Right lobe of liver (tissue), 6 donors: ENCODE data around the gene USF3. TPM values are rescaled to one million over a fixed set of nuclear protein-coding genes. Genes with fewer than 3 reads are reported as not detected.
A peak's percentile ranks its signal among the peaks of the same experiment; 100 is the strongest.

Source experiments
- ATAC-seq, 4 donors: fragments of 200-7000 bp; cut with Tn5 transposase; one replicate each; pipeline ENCODE4 v1.9.1; 2020; ENCODE audit warnings: mild to moderate bottlenecking in 4 of 4, moderate library complexity in 4 of 4
- DNase-seq, 3 donors: peaks; one replicate each; pipeline ENCODE4 v3.0.0-alpha.2; 2020
- H3K27ac ChIP-seq, 3 donors: fragments of 200-600 bp; one replicate each; pipeline ENCODE4 v1.8.0; 2022
- H3K27me3 ChIP-seq, 2 donors: fragments of 200-600 bp; one replicate each; pipeline ENCODE4 v1.8.0; 2022
- H3K36me3 ChIP-seq, 4 donors: fragments of 200-600 bp; sonication (generic) in 1 of 4; one replicate each; pipeline versions ENCODE4 v1.5.1 to v1.8.0; 2017 to 2022; ENCODE audit warnings: control low read depth in 1 of 4
- H3K4me1 ChIP-seq, 4 donors: fragments of 200-600 bp; sonication (generic) in 1 of 4; one replicate each; pipeline versions ENCODE4 v1.5.1 to v1.8.0; 2017 to 2022; ENCODE audit warnings: control low read depth in 1 of 4
- H3K4me3 ChIP-seq, 3 donors: fragments of 200-600 bp; one replicate each; pipeline ENCODE4 v1.8.0; 2022
- H3K9me3 ChIP-seq, 4 donors: fragments of 200-600 bp; sonication (generic) in 1 of 4; one replicate each; pipeline versions ENCODE4 v1.5.1 to v1.8.0; 2017 to 2022; ENCODE audit warnings: control low read depth in 1 of 4
- CTCF ChIP-seq, 4 donors: fragments of 200-600 bp in 3 of 4; fragments of 450-650 bp in 1 of 4; IDR thresholded peaks; one replicate each; pipeline versions ENCODE4 v1.5.1 to v1.8.0; 2016 to 2022; ENCODE audit warnings: antibody characterized with exemption in 4 of 4, mild to moderate bottlenecking in 2 of 4
- POLR2A ChIP-seq: fragments of 450-650 bp; IDR thresholded peaks from one replicate; pipeline ENCODE4 v1.6.1; 2017; ENCODE audit warnings: antibody characterized with exemption, mild to moderate bottlenecking
- WGBS: methylation state at CpG from one replicate; pipeline ENCODE4 v1.1.6; 2018; ENCODE audit warnings: low coverage, low lambda C conversion rate; ENCODE audit not compliant: insufficient coverage; ENCODE audit errors: missing lambda C conversion rate; 5-methylcytosine and 5-hydroxymethylcytosine counted together
- intact Hi-C, 2 donors: fragments of 100-400 bp; cut with DNase I; formaldehyde crosslinking; loops; one replicate each; pipeline versions ENCODE4 v1.11.2 to v1.14.1; 2022
- total RNA-seq, 6 experiments: library from RNA; depleted of rRNA in 2 of 6; stranded (reverse); fragments of >200 nt in 2 of 6; fragmentation: NEBNext Ultra II Directional in 3 of 6; extraction: Animal tissue kit (Norgen Biotek cat#: 25700) in 3 of 6; gene quantifications; one replicate each; pipeline versions ENCODE4 v1.1.0 to v1.2.4, GENCODE V29; 2016 to 2023
- donor health status: DM: no; HTN: yes; CAD: no.
- donor health status: DM: no; HTN: no; CAD: no.
- donor health status: DM: no; HTN: no; CAD: no.
- donor health status: DM: no; HTN: yes; CAD: no.
- donor health status: DM: no; HTN: yes; CAD: no.

The USF3 gene
- total RNA-seq, 6 experiments from 2014 or later, result 12.1 to 20.3 (median 17.6) TPM

GRCh38 chr3:113628316-113628715, 68.1 kb downstream of the USF3 start:
- WGBS, result 80% methylated on average over 1 of the region's 2 CpGs
- intact Hi-C loops, result no loop called here
- TF ChIP-seq CTCF (IDR thresholded peaks at IDR 0.05) (no peak), POLR2A (no peak)

GRCh38 chr3:113626503-113627371, 69.7 kb downstream of the USF3 start:
- TF ChIP-seq POLR2A (no peak), CTCF (IDR thresholded peaks at IDR 0.05) (peak; percentile 85 to 96 (median 88))
- peak; percentile 98 to 99 (median 98) for ATAC-seq
- peak; percentile 48 to 75 (median 66) for DNase-seq
- intact Hi-C loops, result no loop called here
- Histone ChIP-seq H3K4me1 (peaks cover 0 to 8% (median 0%) of the 10 kb centered on the region in 4 donors), H3K9me3 (no peaks in the 10 kb centered on the region), H3K27ac (peak overlapping the region in 1 of 3 donors; percentile 57), H3K27me3 (no peaks in the 10 kb centered on the region), H3K4me3 (peak overlapping the region in 1 of 3 donors; percentile 13), H3K36me3 (no peaks in the 10 kb centered on the region)
- WGBS, result 23% methylated on average over 10 of the region's 10 CpGs

More at GRCh38 chr3:113628316-113628715, 68.1 kb downstream of the USF3 start:
- no peaks in the 10 kb centered on the region for H3K9me3 ChIP-seq
- no peak overlapping the region for H3K27ac ChIP-seq
- H3K4me3 ChIP-seq, result no peak overlapping the region
- peaks cover 0 to 8% (median 0%) of the 10 kb centered on the region in 4 donors for H3K4me1 ChIP-seq
- H3K36me3 ChIP-seq, result no peaks in the 10 kb centered on the region
- no peak for ATAC-seq
- no peaks in the 10 kb centered on the region for H3K27me3 ChIP-seq
- DNase-seq, result no peak

GRCh38 chr3:113625834-113626233, 70.6 kb downstream of the USF3 start:
- WGBS, result 54% methylated on average over 10 of the region's 12 CpGs

GRCh38 chr3:113623811-113624210, 72.6 kb downstream of the USF3 start:
- TF ChIP-seq POLR2A, result no peak
- no peak for TF ChIP-seq CTCF (IDR thresholded peaks at IDR 0.05)
- intact Hi-C loops, result no loop called here
- Histone ChIP-seq H3K27ac (no peak overlapping the region), H3K4me3 (no peak overlapping the region), H3K36me3 (no peaks in the 10 kb centered on the region), H3K27me3 (no peaks in the 10 kb centered on the region), H3K4me1 (peaks cover 0 to 8% (median 0%) of the 10 kb centered on the region in 4 donors), H3K9me3 (no peaks in the 10 kb centered on the region)
- 96% methylated on average over 7 of the region's 7 CpGs for WGBS
- ATAC-seq (no peak), DNase-seq (no peak)

More at GRCh38 chr3:113625834-113626233, 70.6 kb downstream of the USF3 start:
- no peak overlapping the region for H3K27ac ChIP-seq
- DNase-seq, result no peak
- H3K36me3 ChIP-seq, result no peaks in the 10 kb centered on the region
- intact Hi-C loops, result no loop called here
- ATAC-seq, result no peak
- H3K9me3 ChIP-seq, result no peaks in the 10 kb centered on the region
- TF ChIP-seq POLR2A, result no peak
- TF ChIP-seq CTCF (IDR thresholded peaks at IDR 0.05), result no peak
- H3K4me1 ChIP-seq, result peaks cover 0 to 8% (median 0%) of the 10 kb centered on the region in 4 donors
- H3K4me3 ChIP-seq, result no peak overlapping the region
- H3K27me3 ChIP-seq, result no peaks in the 10 kb centered on the region
